Endothelial cell of umbilical vein (primary cell): ENCODE measurements around the gene GRID1. TPM values are rescaled to one million over a fixed set of nuclear protein-coding genes. Genes with fewer than 3 reads are reported as not detected.

Experiments
- BruUV-seq: library from RNA; stranded (reverse); fragments of 400-500 nt; replicated peaks from 2 replicates; lab custom pipeline; 2021; lab: Mats Ljungman, UMichigan
- CTCF ChIA-PET: fragments of 300-600, 350-600 bp; sonication (Branson Sonifier 250); formaldehyde crosslinking; loops from one replicate; lab custom pipeline; 2021; ENCODE audit warnings: antibody characterized with exemption, inconsistent platforms; lab: Charles Lee
- POLR2A ChIA-PET: fragments of 300-600, 350-600 bp; sonication (Branson Sonifier 250); formaldehyde crosslinking; loops from one replicate; lab custom pipeline; 2021; ENCODE audit warnings: antibody characterized with exemption, inconsistent platforms; lab: Charles Lee
- DNase-seq: peaks from one replicate; pipeline ENCODE4 v3.0.0-alpha.2; 2011; ENCODE audit warnings: low read depth, low spot score
- FAIRE-seq: peaks from 2 replicates; lab custom pipeline; 2011; peaks lifted over from hg19 to GRCh38; lab: Jason Lieb, UNC
- H2AFZ ChIP-seq: 2 replicates; pipeline ENCODE4 v1.6.0; 2012; ENCODE audit warnings: low read depth, low read length, control low read depth, inconsistent platforms
- H3K27ac ChIP-seq: 2 replicates; pipeline ENCODE4 v1.5.1; 2011; ENCODE audit warnings: low read depth, mild to moderate bottlenecking, control low read depth, low read length, moderate library complexity; ENCODE audit not compliant: insufficient read depth
- H3K27me3 ChIP-seq, 2 experiments: 2 replicates each; pipeline versions ENCODE4 v1.6.0 to v1.6.1; 2011; ENCODE audit warnings: low read length in 2 of 2, mixed read lengths in 1 of 2; ENCODE audit not compliant: control insufficient read depth in 2 of 2, insufficient read depth in 2 of 2
- H3K36me3 ChIP-seq, 2 experiments: 2 replicates in 1 of 2; 3 replicates in 1 of 2; pipeline ENCODE4 v1.5.1; 2011; ENCODE audit warnings: low read length in 2 of 2, mild to moderate bottlenecking in 1 of 2, moderate library complexity in 1 of 2; ENCODE audit not compliant: control insufficient read depth in 2 of 2, insufficient read depth in 2 of 2; ENCODE audit errors: extremely low read depth in 1 of 2
- H3K4me1 ChIP-seq: 3 replicates; pipeline ENCODE4 v1.5.1; 2011; ENCODE audit warnings: mild to moderate bottlenecking, low read length; ENCODE audit not compliant: control insufficient read depth, insufficient read depth; ENCODE audit errors: extremely low read depth
- H3K4me2 ChIP-seq: 2 replicates; pipeline ENCODE4 v1.6.1; 2011; ENCODE audit warnings: low read length, control low read depth, mixed read lengths; ENCODE audit not compliant: insufficient read depth
- H3K4me3 ChIP-seq, 3 experiments: fragments of 200-600 bp in 1 of 3; sonication (generic), shearing (Covaris generic) in 1 of 3; replicated peaks in 1 of 3; 2 replicates each; pipeline ENCODE4 v1.5.1; 2011 to 2016; ENCODE audit warnings: control low read depth in 3 of 3, low read length in 3 of 3, mild to moderate bottlenecking in 2 of 3, inconsistent platforms in 1 of 3, low read depth in 1 of 3, moderate library complexity in 1 of 3; ENCODE audit not compliant: insufficient read depth in 1 of 3
- H3K79me2 ChIP-seq: 2 replicates; pipeline ENCODE4 v1.6.0; 2012; ENCODE audit warnings: low read length, inconsistent platforms; ENCODE audit not compliant: control insufficient read depth, insufficient read depth
- H3K9ac ChIP-seq: replicated peaks from 2 replicates; pipeline ENCODE3; 2011; ENCODE audit warnings: low read length, control low read depth; ENCODE audit not compliant: insufficient read depth; ENCODE audit errors: extremely low read depth
- H3K9me1 ChIP-seq: replicated peaks from 3 replicates; pipeline ENCODE4 v1.6.0; 2011; ENCODE audit warnings: mild to moderate bottlenecking, low read length; ENCODE audit not compliant: control insufficient read depth, insufficient read depth; ENCODE audit errors: extremely low read depth
- H3K9me3 ChIP-seq: replicated peaks from 2 replicates; pipeline ENCODE4 v1.5.1; 2012; ENCODE audit warnings: low read length, inconsistent platforms; ENCODE audit not compliant: control insufficient read depth, insufficient read depth
- H4K20me1 ChIP-seq: replicated peaks from 2 replicates; pipeline ENCODE3; 2011; ENCODE audit warnings: mild to moderate bottlenecking, low read length; ENCODE audit not compliant: control insufficient read depth, insufficient read depth; ENCODE audit errors: extremely low read depth
- EZH2 ChIP-seq: IDR thresholded peaks from 2 replicates; pipeline ENCODE4 v1.6.1; 2012; ENCODE audit warnings: borderline replicate concordance, low read depth, mild to moderate bottlenecking, moderate library complexity, low read length, inconsistent platforms; ENCODE audit not compliant: severe bottlenecking
- FOS ChIP-seq: IDR thresholded peaks from 2 replicates; pipeline ENCODE4 v1.6.1; 2011; ENCODE audit warnings: mild to moderate bottlenecking, low read length, moderate library complexity, borderline replicate concordance; ENCODE audit not compliant: insufficient read depth
- GATA2 ChIP-seq: IDR thresholded peaks from 2 replicates; pipeline ENCODE4 v1.7.0; 2011; ENCODE audit warnings: low read depth, mild to moderate bottlenecking, moderate library complexity, mixed read lengths, low read length; ENCODE audit not compliant: insufficient read length, insufficient read depth
- JUN ChIP-seq: IDR thresholded peaks from 2 replicates; pipeline ENCODE4 v1.6.1; 2011; ENCODE audit warnings: borderline replicate concordance, low read depth; ENCODE audit not compliant: insufficient read length, insufficient read depth
- MAX ChIP-seq: IDR thresholded peaks from 2 replicates; pipeline ENCODE4 v1.6.1; 2011; ENCODE audit not compliant: insufficient read depth, insufficient read length
- MYC ChIP-seq: IDR thresholded peaks from one replicate; pipeline ENCODE4 v1.6.1; 2011; ENCODE audit warnings: mild to moderate bottlenecking, low read depth, low read length
- POLR2A ChIP-seq: IDR thresholded peaks from 2 replicates; pipeline ENCODE4 v1.6.1; 2012; ENCODE audit warnings: low read depth, mild to moderate bottlenecking, control low read depth, low read length
- POLR2AphosphoS5 ChIP-seq: IDR thresholded peaks from 2 replicates; pipeline ENCODE4 v1.6.1; 2012; ENCODE audit warnings: low read depth, mild to moderate bottlenecking, control low read depth, low read length, moderate library complexity; ENCODE audit not compliant: insufficient read depth
- dilution Hi-C: fragments of 300-500 bp; cut with MboI; formaldehyde crosslinking; loops from one replicate; pipeline ENCODE4 v1.15.0; 2019; ENCODE audit warnings: low sequenced_read_pairs; ENCODE audit not compliant: extremely low pct_ligation_motif_present
- intact Hi-C: fragments of 100-400 bp; cut with micrococcal nuclease; formaldehyde crosslinking; loops from one replicate; pipeline ENCODE4 v1.10.0; 2022
- polyA plus RNA-seq, 4 experiments: library from polyadenylated mRNA; depleted of rRNA in 3 of 4; stranded (reverse) in 3 of 4; unstranded in 1 of 4; fragments of >200 nt; gene quantifications; 2 replicates each; pipeline versions ENCODE4 v1.2.1 to v1.2.3, GENCODE V29; 2011 to 2012; ENCODE audit warnings: missing spikeins in 1 of 4
- total RNA-seq: library from RNA; stranded (reverse); gene quantifications from 2 replicates; pipeline ENCODE4 v1.2.3, GENCODE V29; 2021
- TF ChIP-seq, protein P1 (sequence below), 2 donors: IDR thresholded peaks; 1 replicate in 1 of 2; 2 replicates in 1 of 2; pipeline ENCODE4 v1.5.1; 2011; ENCODE audit warnings: low read length in 2 of 2, mild to moderate bottlenecking in 2 of 2, moderate library complexity in 2 of 2, control low read depth in 1 of 2, inconsistent platforms in 1 of 2, low read depth in 1 of 2; ENCODE audit not compliant: insufficient read depth in 1 of 2; ENCODE audit errors: extremely low read depth in 1 of 2

Gene GRID1
- total and polyA plus RNA-seq, 2 donors (not counting 3 experiments of a cell fraction or from before 2014, with no cell fraction given): not detected

DNA sequence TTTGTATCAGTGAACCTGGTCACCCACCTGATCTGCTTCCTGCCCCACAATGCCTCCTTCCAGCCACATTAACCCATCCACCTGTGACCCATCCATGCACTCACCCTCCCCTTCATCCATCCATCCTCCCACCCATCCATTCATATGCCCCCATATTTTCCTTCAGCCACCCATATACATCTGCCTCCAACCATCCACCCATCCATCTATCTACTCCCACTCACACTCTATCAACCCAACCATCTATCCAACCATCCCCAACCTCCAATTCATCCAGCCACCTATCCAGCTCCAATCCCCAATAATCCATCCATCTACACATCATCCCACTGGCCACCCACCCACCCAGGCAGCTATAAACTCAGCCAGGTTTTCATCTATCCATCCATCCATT is 51.0 kb downstream of the GRID1 start:
- dilution Hi-C loops: no loop called here
- Histone ChIP-seq H3K9me1 (no peaks in the 10 kb centered on the region), H3K79me2 (no peaks in the 10 kb centered on the region), H2AFZ (no peak overlapping the region), H3K27me3 (no peaks in the 10 kb centered on the region), H3K4me3 (no peak overlapping the region), H3K36me3 (no peaks in the 10 kb centered on the region), H3K9ac (no peak overlapping the region), H3K9me3 (no peaks in the 10 kb centered on the region), H3K4me1 (no peaks in the 10 kb centered on the region), H3K4me2 (no peak overlapping the region), H4K20me1 (no peaks in the 10 kb centered on the region), H3K27ac (no peak overlapping the region)
- DNase-seq (no peak), FAIRE-seq (no peak)
- CTCF ChIA-PET: no interaction called here
- intact Hi-C loops: no loop called here
- no TSS peak for BruUV-seq
- POLR2A ChIA-PET: no interaction called here
- TF ChIP-seq MAX (no peak), FOS (no peak), MYC (no peak), POLR2A (no peak), JUN (no peak), POLR2AphosphoS5 (no peak), GATA2 (no peak), EZH2 (no peak)
- TF ChIP-seq, protein P1, sequence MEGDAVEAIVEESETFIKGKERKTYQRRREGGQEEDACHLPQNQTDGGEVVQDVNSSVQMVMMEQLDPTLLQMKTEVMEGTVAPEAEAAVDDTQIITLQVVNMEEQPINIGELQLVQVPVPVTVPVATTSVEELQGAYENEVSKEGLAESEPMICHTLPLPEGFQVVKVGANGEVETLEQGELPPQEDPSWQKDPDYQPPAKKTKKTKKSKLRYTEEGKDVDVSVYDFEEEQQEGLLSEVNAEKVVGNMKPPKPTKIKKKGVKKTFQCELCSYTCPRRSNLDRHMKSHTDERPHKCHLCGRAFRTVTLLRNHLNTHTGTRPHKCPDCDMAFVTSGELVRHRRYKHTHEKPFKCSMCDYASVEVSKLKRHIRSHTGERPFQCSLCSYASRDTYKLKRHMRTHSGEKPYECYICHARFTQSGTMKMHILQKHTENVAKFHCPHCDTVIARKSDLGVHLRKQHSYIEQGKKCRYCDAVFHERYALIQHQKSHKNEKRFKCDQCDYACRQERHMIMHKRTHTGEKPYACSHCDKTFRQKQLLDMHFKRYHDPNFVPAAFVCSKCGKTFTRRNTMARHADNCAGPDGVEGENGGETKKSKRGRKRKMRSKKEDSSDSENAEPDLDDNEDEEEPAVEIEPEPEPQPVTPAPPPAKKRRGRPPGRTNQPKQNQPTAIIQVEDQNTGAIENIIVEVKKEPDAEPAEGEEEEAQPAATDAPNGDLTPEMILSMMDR (IDR thresholded peaks at IDR 0.05; ENCODE audit: extremely low read depth in 1 of 2, insufficient read depth in 1 of 2, low read depth in 1 of 2, low read length in 2 of 2): no peak
